Dedifferentiated amniotic fluid mesenchymal stem cell (primary cell): ENCODE measurements around the gene MICB.
A peak's percentile ranks its signal among the peaks of the same experiment; 100 is the strongest.
"Not testable (repeated sequence)": the region's sequence is repeated elsewhere in the genome, so short reads cannot be mapped to it uniquely, and the experiment has no call there.

Experiments used
- DNase-seq: peaks from one replicate; pipeline ENCODE4 v3.0.0-alpha.2; 2016; ENCODE audit errors: extremely low spot score

MICB gene

DNA sequence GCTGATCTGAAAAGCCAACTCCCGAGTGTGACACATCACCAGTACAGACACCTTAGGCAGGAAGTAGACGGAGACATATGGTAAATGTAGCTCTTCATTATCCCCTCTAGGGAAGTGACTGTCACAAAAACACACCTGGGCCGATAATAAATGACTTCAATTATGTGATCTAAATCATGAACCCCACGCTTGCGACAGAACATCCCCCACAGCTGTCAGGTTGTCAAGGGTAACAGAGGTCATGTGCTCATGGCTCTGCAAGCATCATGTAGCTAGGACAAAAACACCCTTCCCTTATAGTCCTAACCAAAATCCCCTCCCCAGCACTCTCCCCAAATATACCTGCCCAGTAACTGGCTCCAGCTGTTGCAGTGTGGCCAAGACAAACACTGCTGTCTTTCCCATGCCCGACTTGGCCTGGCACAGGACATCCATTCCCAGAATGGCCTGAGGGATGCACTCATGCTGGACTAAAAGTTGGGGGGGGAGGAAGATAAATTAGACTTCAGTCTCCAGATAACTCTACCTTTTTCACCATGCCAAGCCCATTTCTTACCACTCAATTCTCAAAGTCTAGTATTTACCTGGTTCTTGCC is 41.0 kb downstream of the MICB start:
- no peak for DNase-seq

DNA sequence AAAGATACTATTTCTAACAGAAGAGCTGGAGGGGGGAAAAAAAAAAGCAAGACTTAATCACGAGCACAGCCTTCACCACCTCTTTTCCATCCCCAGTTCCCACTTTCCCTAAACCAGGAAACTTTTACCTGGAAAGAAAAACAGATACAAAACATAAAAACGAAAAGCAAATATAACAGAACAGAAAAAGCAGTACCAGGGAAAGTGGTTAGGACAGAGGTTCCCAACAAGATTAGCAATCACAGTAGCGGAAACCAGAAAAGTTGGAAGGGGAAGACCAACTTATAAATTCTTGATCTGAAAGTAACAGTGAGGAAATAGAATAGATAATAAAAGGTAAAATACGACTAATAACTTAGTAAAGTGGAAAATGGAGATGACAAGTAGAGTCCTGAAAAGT is 42.7 kb downstream of the MICB start:
- DNase-seq: no peak

DNA sequence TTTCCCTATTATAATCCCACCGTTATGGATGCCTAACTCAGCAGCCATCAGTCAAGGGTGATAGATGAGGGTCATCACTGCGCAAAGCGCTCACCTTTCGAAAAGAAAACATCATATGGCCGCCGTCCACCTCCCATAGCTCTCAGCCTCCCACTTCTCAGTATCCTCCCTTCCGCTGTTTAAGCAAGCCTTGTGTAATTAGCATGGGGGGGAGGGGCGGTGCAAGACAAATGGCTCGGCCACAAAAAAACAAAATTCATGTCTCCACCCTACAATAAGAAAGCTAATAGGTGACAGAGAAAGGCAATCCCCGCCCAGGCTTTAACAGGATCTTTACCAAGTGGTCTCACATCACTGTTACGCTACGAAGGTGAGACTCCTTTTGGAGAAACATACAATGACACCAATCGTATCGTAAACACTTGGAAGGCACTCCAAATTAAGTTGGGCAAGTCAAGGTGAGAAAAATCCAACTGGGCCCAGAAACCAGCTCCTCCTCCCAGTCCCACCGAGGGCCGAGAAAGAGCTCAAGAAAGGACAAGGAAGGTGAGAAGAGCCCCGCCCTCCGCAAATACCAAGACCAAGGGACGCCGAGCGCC is 43.2 kb downstream of the MICB start:
- no peak for DNase-seq

DNA sequence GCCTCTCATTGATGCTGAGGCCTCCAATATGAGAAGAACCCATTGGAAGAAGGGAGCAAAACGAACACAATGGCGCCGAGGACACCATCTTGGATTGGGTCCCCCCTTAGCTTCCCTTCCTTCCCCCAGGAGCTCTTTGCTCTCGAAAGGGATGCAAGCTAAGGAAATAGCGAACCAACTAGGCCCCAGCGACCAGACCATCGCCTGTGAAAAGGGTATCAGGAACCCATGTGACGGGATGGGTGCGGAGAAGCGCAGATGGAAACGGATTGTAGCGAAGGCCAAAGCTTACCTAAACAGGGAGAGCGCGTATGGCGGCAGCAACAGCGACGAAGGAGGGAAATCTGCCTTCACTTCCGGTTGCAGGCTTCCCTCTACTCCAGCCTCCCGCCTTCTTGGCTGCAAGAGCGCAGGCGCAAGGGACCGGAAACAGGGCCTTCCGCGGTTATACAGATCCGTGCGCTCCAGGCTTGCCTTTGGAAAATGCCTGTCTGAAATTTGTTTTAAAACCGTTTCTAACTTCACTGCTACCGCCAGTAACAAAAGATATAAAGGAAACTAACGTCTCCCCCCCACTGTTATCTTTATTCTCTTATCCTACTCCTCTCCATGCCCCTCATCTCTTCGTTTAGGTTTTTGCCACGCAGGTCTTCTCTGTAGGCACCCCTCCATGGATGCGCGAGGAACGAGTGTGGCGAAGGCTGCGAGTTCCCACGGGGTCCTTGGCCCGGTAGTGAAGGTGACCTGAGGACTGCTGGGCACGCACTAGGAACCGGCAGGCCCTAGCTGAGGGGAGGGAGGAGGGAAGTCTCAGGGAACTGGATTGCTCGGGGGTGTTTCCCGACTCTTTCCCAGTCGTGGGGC is 43.9 kb downstream of the MICB start, which contains the start of gene DDX39B:
Gene DDX39B (minus strand): TSS at position 346 of the 864 bp plus-strand sequence. CDS start 1,471 bp downstream, outside the sequence.
- peak; percentile 95 for DNase-seq

DNA sequence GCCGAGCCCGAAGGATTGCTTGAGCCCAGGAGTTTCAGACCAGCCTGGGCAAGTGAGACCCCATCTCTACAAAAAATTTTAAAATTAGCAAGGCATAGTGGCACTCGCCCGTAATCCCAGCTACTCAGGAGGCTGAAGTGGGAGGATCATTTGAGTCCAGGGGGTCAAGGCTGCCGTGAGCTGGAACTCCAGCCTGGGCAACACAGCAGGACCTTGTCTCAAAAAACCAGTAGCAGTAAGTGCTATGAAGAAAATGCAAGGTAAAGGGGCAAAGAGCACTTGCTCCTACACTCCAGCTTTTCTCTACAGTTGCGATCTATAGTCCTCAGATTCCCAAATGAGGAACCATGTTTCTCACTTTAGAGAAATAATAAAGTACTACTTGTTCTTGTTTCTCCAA is 45.7 kb downstream of the MICB start:
- no peak for DNase-seq

DNA sequence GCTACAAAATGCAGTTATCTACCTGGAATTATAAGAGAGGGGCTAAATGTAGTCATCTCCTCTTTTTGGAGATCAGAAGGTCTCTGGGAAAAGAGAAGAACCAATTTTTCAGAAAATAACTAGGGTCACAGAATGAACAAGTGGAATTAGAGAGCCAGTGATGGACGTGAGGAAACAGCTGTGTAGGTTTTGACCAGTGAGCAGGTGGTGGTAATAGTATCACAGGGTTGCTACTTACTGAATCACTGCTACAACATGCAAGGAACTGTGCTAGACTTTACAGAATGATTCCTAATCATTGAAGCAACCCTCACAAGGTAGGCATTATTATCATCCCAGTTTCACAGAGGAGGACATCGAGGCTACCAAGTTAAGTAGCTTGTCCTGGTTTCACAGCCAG is 46.7 kb downstream of the MICB start:
- DNase-seq: no peak

DNA sequence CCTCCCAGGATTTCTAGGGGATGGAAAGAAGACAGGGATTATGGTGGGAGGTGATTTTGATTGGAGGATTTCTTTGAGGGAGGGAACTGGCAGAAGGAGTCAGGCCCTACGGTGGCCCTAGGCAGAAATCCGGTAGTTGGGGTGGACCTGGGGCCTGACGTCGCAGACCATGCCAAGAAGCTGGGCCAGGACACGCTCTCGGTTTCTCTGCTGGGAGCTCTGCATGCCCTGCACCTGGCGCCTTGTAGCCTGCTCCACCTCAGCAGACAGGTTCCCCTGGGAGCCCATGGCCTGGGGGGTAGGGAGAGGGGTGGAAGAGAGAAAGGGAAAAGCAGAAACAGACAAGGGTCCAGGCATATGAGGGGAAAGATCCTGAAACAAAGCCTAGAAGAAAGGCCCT is 47.3 kb downstream of the MICB start:
- DNase-seq: no peak

DNA sequence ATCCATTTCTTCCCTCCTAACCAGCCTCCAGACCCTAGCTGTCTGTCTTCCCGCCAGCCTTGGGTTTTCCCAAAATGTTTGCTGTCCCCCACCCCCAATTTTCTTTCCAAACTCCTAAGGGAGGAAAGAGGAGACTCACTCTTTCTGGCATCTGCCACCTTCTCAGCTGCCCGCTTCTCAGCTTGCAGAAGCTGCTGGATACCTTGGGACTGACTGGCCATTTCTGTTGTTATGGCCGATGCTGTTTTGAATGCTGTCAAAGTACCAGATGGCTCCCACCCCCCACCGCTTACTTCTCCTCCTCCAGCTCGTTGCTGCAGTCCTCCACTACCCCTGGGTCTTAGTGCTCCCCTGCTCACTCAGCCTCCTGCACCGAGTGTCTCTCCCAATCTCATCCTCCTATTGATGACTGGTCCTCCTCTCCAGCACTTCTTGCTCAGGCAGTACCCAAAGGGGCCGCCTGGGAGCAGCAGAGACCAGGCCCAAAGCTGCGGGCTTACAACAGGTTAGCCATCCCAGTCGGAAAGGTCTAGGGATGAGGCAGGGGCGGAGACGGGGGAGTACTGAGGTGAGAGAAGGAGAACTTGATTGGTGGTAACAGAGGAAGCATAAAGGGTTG is 48.5 kb downstream of the MICB start, which contains the start of gene ATP6V1G2:
Gene ATP6V1G2 (minus strand): TSS at position 270 of the 619 bp plus-strand sequence. CDS start 49 bp downstream, at position 221.
- DNase-seq: peak; percentile 88

DNA sequence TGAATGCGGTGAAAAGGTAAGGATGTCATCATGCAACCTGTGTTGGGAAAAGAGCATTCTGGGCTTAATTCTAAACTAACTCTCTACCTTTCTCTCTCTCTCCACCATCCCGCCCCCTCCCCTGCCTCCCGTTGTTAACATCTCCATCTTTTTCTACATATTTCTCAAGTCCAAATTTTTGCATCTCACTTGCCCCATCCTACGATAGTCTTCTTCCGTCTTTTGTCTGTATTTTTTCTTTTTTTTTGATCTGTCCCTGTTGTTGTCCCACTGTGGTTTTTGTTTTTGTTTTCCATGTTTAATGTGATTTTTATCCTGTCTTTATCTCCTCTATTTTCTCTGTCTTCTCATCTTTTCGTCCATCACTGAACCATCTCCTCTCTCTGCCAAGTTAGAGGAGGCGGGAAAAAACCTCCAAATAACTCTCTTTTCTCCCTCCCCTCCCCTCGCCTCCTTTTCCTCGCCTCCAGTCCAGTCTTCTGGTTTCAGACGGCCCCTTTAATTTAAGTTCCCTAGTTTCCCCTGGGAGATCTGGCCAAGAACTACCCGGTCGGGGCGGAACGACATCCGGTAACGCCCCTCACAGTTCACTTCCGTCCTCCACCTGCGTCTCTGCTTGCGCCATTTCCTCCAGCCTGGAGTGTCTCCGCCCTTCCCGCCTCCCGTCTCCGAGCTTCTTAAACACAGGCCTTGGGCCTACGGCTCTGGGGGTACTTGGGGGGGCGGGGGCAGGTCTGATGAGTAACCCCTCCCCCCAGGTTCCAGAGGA is 49.2 kb downstream of the MICB start, which contains the start of gene NFKBIL1:
Gene NFKBIL1 (plus strand): TSS at position 651 of the 769 bp plus-strand sequence. CDS start 87 bp downstream, at position 738.
- DNase-seq: peak; percentile 96

DNA sequence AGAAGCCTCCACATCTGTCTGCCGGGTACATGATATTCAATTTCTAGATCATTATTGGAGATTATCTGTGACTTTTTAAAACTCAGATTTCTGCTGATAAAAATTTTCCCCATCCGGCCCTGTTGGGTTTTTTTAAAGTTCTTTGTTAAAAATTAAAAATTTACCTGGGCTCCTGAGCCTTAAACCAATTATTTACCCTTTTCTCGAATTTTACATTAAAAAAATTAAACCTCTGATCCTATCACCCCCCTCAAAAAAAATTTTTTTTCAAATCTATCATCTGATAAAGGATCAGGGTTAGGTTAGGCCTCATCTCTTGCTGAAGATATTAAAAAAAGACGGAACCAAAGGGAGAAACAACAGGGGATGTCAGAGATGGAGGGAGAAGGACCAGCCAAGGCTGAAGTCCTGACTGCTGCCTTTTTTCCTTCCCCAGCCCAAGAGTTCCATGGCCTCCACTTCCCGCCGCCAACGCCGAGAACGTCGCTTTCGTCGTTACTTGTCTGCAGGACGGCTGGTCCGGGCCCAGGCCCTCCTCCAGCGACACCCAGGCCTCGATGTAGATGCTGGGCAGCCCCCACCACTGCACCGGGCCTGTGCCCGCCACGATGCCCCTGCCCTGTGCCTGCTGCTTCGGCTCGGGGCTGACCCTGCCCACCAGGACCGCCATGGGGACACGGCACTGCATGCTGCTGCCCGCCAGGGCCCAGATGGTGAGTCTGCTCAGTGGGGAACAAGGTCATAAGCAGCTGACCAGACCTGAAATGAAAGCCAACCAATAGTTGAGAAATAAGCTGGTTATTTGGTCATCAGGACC is 50.0 kb downstream of the MICB start:
- no peak for DNase-seq

DNA sequence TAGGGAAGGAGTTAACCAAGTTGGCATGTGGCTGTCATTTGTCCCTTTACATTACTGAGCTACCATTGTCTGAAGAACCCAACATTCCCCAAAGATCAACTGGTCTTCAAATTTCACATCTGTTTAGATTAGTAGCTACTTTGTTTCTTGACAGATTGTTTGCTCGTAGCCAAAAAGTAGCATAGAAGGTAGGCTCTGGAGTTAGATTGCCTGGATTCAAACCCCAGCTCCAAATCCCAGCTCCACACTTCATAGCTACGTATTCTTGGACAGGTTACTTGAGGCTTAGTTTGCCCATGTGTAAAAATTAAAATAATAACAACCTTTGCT is 50.6 kb downstream of the MICB start:
- no peak for DNase-seq

DNA sequence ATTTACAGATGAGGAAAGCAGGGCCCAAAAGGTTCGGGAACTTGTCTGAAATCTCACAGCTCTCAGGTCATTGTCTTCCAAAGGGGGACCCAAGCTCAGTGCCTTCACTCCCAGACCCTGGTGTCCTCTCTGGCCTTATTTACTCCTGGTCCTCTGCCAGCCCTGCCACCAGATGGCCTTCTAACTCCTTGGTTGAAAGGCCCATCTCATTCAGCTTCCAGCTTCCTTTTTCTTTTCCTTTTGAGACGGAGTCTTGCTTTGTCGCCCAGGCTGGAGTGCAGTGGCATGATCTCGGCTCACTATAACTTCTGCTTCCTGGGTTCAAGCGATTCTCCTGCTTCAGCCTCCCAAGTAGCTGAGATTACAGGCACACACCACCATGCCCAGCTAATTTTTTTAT is 53.4 kb downstream of the MICB start:
- not testable (repeated sequence) for DNase-seq

DNA sequence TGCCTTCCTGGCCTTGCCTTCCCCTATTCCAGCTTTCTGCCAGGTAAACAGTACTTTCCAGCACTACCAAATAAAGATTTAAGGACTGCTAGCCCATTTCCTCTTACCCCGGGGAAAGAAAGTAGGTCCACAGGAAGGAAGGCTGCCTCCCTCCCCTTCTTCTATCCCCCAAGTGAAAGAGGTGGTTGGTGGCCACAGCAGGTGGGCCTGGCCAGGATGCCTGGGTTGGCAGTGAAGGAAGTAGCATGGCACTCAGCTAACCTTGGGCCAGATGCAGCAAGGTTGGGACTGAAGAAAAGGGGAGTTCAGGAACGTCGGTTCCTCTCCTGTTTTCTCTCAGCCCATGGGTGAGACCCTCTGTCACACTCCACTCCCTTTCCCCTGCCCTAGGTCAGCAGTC is 58.4 kb downstream of the MICB start:
- DNase-seq: no peak

DNA sequence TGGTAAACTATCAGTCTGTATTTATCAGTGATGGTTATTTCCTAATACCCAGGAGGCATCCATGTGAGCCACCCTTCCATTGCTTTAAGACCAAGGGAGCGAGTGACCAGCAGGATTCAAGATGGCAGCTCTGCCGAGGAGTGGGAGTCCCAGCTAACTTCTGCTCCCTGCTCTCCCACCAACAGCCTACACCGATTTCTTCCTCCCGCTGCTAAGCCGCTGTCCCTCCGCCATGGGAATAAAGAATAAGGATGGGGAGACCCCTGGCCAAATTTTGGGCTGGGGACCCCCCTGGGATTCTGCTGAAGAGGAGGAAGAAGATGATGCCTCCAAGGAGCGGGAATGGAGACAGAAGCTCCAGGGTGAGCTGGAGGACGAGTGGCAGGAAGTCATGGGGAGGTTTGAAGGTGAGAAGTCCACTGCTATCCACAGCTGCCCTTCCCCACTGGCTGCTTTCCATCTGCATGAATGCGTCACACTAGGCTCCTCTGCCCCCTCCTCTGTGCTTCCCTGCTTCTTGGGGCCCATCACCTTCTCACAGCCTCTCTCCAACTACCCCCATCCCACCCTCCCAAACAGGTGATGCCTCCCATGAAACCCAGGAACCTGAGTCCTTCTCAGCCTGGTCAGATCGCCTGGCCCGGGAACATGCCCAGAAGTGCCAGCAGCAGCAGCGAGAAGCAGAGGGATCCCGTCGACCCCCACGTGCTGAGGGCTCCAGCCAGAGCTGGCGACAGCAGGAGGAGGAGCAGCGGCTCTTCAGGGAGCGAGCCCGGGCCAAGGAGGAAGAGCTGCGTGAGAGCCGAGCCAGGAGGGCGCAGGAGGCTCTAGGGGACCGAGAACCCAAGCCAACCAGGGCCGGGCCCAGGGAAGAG is 59.7 kb downstream of the MICB start:
- no peak for DNase-seq

DNA sequence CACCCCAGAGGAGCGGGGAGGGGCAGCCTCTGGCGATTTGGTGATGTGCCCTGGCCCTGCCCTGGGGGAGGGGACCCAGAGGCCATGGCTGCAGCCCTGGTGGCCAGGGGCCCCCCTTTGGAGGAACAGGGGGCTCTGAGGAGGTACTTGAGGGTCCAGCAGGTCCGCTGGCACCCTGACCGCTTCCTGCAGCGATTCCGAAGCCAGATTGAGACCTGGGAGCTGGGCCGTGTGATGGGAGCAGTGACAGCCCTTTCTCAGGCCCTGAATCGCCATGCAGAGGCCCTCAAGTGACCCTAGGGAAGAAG is 60.3 kb downstream of the MICB start:
- no peak for DNase-seq

DNA sequence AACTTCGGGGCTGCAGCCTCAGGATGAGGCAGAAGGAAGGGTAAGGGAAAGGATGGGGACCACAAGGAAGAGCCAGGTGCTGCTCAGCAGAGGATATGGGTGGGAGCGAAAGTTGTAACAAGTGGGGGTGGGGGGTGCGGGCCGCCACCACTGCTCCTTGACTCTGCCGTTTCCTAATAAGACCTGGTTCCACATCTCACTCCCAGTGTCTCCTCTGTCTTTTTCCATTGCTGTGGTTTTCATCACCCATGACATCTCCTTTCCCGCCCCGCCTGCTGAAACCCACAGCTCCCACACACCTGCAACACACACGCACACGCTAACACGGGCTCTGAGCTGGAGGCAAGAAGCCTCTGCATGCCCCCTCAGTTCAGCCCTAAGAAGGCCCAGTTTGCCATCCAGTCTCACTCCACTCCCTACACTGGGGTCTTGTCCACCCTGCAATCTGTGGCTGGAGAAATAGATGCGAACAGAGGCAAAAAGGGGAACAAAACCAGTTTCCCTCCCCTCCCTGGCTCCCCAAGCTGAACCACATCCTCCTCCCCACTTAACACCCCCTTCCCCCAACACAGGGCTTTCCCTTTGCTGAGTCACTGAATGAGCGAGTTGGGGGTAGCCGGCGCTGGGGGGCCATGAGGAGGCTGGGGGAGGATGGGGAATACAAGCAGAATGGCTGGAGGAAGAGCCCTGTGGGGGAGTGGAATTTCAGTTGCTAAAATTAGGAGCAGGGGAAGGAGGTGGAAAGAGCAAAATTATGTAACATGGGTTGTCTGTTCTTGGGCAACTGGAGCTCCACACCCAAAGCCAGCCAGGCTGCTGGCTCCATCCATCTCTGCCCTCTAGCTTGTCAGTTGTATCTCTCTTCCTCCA is 60.9 kb downstream of the MICB start:
- no peak for DNase-seq

DNA sequence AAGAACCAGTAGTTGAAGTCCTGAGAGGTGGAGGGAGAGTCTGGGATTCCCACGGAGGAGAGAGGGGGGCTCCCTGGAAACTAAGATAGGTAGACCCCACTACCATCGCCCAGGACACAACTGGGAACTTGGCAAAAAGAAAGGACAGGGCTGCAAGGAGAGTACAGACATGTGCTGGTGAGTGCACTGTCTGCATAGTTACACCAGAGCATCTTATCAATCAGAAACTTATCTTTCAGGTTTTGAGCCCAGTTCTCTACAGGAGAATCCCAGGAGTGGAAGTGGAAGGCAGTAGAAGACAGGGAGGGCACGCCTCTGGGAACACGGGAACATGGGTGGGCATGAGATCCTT is 61.6 kb downstream of the MICB start:
- DNase-seq: no peak

DNA sequence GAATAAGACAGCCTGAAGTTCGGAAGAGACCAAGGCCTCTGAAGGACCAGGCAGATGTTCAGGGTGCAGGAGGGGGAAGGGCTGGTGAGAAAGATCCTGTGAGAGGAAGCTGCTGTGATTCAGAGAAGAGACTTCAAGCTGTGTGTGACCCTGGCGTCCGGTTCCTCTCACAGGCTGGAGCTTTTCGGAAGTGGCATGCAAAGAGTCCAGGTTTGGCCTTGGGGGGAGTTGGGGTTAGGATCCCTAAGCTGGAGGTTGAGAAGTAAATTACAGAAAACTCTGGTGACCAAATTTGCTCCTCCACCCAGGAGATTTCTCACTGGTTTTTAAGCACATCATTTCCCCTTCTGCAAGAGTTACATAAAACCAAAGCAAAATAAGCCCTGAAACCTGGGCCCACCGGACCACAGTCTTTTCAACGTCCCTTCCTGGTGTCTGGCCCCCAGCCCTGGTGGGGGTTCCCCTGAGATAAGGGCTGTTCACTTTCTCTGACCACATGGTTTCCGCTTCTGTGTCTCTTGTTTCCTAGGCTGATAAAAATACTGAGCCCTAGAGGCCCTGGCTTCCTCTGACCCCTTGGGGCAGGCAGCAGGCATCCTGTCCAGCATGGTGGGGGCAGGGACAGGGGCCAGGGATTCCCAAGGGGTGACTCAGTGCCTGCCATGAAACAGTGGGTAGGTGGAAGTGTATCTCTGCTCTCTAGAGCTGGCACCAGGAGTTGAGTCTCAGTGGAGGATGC is 62.2 kb downstream of the MICB start:
- DNase-seq: no peak
